ENCODE data around the gene ARHGAP15.

DNA sequence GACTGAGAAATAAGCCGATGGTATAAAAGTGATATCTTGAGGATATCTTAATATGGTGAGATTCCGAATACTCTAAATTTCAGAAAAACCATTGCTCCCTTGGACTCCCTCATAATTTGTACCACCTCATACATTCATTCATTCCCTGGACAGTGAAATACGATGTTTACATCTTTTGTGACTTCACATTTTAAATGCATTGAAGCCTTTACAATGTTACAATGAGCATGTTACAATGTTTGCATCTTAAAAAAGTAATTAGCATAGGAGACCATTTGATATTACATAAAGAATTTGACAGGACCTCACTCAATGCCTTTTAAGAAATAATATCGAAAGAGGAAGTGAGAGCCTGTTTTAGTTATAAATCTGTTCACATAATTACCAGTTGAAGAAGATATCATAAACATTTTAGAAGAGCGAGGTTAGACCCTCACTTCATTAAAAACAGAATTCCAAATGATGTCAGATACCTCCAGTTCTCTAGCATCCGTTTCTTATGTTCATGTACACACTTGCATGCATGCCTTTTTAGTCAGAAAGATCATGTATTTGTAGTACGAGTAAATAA lies 372.0 kb downstream of the ARHGAP15 start:
- TF ChIP-seq POLR2AphosphoS5 (IDR thresholded peaks at IDR 0.05; ENCODE audit: low read depth), result no peak
- TF ChIP-seq, protein P1, sequence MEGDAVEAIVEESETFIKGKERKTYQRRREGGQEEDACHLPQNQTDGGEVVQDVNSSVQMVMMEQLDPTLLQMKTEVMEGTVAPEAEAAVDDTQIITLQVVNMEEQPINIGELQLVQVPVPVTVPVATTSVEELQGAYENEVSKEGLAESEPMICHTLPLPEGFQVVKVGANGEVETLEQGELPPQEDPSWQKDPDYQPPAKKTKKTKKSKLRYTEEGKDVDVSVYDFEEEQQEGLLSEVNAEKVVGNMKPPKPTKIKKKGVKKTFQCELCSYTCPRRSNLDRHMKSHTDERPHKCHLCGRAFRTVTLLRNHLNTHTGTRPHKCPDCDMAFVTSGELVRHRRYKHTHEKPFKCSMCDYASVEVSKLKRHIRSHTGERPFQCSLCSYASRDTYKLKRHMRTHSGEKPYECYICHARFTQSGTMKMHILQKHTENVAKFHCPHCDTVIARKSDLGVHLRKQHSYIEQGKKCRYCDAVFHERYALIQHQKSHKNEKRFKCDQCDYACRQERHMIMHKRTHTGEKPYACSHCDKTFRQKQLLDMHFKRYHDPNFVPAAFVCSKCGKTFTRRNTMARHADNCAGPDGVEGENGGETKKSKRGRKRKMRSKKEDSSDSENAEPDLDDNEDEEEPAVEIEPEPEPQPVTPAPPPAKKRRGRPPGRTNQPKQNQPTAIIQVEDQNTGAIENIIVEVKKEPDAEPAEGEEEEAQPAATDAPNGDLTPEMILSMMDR (conservative IDR thresholded peaks at IDR 0.05; ENCODE audit: low read depth in 2 of 2), result no peak
- TF ChIP-seq EZH2 (IDR thresholded peaks at IDR 0.05; ENCODE audit: low read depth, unreplicated experiment), result no peak
- no peak for TF ChIP-seq ZNF114 (CRISPR knock-in tag; IDR thresholded peaks at IDR 0.05)
- TF ChIP-seq, protein P2, sequence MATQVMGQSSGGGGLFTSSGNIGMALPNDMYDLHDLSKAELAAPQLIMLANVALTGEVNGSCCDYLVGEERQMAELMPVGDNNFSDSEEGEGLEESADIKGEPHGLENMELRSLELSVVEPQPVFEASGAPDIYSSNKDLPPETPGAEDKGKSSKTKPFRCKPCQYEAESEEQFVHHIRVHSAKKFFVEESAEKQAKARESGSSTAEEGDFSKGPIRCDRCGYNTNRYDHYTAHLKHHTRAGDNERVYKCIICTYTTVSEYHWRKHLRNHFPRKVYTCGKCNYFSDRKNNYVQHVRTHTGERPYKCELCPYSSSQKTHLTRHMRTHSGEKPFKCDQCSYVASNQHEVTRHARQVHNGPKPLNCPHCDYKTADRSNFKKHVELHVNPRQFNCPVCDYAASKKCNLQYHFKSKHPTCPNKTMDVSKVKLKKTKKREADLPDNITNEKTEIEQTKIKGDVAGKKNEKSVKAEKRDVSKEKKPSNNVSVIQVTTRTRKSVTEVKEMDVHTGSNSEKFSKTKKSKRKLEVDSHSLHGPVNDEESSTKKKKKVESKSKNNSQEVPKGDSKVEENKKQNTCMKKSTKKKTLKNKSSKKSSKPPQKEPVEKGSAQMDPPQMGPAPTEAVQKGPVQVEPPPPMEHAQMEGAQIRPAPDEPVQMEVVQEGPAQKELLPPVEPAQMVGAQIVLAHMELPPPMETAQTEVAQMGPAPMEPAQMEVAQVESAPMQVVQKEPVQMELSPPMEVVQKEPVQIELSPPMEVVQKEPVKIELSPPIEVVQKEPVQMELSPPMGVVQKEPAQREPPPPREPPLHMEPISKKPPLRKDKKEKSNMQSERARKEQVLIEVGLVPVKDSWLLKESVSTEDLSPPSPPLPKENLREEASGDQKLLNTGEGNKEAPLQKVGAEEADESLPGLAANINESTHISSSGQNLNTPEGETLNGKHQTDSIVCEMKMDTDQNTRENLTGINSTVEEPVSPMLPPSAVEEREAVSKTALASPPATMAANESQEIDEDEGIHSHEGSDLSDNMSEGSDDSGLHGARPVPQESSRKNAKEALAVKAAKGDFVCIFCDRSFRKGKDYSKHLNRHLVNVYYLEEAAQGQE (IDR thresholded peaks at IDR 0.05; ENCODE audit: unreplicated experiment), result no peak
- TF ChIP-seq JUNB (IDR thresholded peaks at IDR 0.05; ENCODE audit: unreplicated experiment), result no peak
- TF ChIP-seq EZH2phosphoT487 (IDR thresholded peaks at IDR 0.05; ENCODE audit: unreplicated experiment), result no peak
- TF ChIP-seq, protein P3, sequence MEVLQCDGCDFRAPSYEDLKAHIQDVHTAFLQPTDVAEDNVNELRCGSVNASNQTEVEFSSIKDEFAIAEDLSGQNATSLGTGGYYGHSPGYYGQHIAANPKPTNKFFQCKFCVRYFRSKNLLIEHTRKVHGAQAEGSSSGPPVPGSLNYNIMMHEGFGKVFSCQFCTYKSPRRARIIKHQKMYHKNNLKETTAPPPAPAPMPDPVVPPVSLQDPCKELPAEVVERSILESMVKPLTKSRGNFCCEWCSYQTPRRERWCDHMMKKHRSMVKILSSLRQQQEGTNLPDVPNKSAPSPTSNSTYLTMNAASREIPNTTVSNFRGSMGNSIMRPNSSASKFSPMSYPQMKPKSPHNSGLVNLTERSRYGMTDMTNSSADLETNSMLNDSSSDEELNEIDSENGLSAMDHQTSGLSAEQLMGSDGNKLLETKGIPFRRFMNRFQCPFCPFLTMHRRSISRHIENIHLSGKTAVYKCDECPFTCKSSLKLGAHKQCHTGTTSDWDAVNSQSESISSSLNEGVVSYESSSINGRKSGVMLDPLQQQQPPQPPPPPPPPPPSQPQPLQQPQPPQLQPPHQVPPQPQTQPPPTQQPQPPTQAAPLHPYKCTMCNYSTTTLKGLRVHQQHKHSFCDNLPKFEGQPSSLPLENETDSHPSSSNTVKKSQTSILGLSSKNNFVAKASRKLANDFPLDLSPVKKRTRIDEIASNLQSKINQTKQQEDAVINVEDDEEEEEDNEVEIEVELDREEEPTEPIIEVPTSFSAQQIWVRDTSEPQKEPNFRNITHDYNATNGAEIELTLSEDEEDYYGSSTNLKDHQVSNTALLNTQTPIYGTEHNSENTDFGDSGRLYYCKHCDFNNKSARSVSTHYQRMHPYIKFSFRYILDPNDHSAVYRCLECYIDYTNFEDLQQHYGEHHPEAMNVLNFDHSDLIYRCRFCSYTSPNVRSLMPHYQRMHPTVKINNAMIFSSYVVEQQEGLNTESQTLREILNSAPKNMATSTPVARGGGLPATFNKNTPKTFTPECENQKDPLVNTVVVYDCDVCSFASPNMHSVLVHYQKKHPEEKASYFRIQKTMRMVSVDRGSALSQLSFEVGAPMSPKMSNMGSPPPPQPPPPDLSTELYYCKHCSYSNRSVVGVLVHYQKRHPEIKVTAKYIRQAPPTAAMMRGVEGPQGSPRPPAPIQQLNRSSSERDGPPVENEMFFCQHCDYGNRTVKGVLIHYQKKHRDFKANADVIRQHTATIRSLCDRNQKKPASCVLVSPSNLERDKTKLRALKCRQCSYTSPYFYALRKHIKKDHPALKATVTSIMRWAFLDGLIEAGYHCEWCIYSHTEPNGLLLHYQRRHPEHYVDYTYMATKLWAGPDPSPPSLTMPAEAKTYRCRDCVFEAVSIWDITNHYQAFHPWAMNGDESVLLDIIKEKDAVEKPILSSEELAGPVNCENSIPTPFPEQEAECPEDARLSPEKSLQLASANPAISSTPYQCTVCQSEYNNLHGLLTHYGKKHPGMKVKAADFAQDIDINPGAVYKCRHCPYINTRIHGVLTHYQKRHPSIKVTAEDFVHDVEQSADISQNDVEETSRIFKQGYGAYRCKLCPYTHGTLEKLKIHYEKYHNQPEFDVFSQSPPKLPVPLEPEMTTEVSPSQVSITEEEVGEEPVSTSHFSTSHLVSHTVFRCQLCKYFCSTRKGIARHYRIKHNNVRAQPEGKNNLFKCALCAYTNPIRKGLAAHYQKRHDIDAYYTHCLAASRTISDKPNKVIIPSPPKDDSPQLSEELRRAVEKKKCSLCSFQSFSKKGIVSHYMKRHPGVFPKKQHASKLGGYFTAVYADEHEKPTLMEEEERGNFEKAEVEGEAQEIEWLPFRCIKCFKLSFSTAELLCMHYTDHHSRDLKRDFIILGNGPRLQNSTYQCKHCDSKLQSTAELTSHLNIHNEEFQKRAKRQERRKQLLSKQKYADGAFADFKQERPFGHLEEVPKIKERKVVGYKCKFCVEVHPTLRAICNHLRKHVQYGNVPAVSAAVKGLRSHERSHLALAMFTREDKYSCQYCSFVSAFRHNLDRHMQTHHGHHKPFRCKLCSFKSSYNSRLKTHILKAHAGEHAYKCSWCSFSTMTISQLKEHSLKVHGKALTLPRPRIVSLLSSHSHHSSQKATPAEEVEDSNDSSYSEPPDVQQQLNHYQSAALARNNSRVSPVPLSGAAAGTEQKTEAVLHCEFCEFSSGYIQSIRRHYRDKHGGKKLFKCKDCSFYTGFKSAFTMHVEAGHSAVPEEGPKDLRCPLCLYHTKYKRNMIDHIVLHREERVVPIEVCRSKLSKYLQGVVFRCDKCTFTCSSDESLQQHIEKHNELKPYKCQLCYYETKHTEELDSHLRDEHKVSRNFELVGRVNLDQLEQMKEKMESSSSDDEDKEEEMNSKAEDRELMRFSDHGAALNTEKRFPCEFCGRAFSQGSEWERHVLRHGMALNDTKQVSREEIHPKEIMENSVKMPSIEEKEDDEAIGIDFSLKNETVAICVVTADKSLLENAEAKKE (CRISPR knock-in tag; IDR thresholded peaks at IDR 0.05), result no peak
- TF ChIP-seq NANOG (IDR thresholded peaks at IDR 0.05; ENCODE audit: borderline replicate concordance), result no peak

All from GM23338 (cell line).